GM18508 (cell line): Measurements from ENCODE around the gene FETUB.

ENCODE experiments used
- ATAC-seq: cut with Tn5 transposase; IDR thresholded peaks from one replicate; pipeline ENCODE4 v1.9.1; 2021; ENCODE audit warnings: moderate number of reproducible peaks; ENCODE audit not compliant: insufficient read depth, unreplicated experiment

Gene FETUB

GRCh38 chr3:186612721-186613636 is 27.2 kb upstream of the FETUB start, which contains the start of gene AHSG:
Gene AHSG (plus strand): TSS chr3:186613060. CDS start chr3:186613142, 82 bp downstream.
- no peak for ATAC-seq

GRCh38 chr3:186613637-186614265 is 26.4 kb upstream of the FETUB start:
- ATAC-seq: no peak

DNA sequence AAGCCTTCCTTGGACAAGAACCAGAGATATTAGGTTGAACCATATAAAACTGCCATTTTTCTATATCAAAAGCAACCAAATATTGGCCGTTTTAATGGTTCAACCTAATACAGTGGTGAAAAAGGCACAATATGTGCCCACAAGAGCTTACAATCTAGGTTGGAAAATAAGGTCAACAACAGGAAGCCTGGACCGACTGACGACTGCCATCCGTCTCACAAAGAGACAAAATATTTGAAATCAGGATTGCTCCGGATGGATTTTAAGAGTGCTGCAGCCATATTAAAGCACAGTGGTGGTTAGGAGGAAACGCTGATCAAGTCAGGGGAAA is 26.0 kb upstream of the FETUB start:
- ATAC-seq: no peak

GRCh38 chr3:186614597-186615483 is 25.4 kb upstream of the FETUB start:
- ATAC-seq: no peak

DNA sequence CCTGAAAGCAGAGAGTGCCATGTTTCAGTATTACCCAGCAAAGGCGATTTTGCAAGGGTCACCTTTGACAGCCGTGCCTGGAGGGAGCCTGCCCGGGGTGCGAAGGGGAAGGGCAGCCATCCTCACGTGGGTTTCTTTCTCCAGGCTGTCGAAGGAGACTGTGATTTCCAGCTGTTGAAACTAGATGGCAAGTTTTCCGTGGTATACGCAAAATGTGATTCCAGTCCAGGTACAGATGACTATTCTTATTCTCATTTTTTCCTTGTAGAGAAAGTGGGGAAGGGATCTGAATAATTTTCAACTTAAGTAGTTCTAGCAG is 23.9 kb upstream of the FETUB start:
- no peak for ATAC-seq

- peak; percentile 67 for ATAC-seq
These were observed 22.9 kb upstream of the FETUB start for GRCh38 chr3:186617036-186617946.

GRCh38 chr3:186618318-186618938 is 21.8 kb upstream of the FETUB start:
- no peak for ATAC-seq

DNA sequence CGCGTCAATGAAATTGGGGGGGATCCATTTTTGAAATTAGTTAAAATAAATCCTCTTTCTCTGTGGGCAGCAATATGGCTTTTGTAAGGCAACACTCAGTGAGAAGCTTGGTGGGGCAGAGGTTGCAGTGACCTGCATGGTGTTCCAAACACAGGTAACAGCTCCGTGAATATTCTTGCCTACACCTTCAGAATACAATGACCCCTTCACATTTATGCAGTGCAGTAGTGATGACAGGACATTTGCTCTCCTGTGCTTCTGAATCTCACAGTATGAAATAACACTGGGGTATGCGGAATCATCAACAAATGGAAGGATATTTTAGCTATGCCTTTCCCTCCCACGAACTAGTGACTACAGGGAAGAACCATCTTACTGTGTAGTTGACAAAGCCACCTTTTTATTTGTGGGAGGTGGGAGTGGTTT is 20.4 kb upstream of the FETUB start:
- no peak for ATAC-seq

- ATAC-seq: no peak
These were observed 19.7 kb upstream of the FETUB start for GRCh38 chr3:186620213-186621092.

GRCh38 chr3:186621894-186622650 is 18.1 kb upstream of the FETUB start:
- no peak for ATAC-seq

DNA sequence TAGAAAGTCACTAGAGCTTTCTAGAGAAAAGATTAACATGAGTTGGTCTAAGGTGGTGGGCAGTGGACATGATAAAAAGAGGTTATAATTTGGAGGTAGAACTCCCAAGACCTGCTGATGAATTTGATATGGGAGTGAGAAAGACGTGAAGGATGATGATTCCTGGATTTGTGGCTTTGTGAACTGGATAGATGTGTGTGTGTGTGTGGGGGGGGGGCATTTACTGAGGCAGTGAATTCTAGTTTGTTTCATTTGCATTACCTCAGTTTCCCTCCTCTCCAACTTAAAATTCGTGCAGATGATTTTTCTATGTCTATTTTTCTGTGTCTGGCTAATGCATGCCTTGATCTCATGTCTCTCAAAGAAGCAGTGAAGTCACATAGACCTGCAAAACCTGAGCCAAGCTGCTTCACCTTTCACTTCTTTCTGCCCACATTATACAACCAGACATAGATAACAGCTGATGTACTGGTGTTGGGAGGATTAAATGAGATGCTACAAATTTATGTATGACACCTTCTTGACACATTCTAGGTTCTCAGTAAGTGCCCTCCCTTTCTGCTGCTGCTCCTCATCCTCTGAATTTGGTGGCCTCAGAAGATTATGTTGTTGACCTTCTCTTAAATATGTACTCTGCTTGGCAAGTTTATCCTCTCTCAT is 17.4 kb upstream of the FETUB start:
- no peak for ATAC-seq

- no peak for ATAC-seq
These were observed 15.6 kb upstream of the FETUB start for GRCh38 chr3:186624598-186624997.

DNA sequence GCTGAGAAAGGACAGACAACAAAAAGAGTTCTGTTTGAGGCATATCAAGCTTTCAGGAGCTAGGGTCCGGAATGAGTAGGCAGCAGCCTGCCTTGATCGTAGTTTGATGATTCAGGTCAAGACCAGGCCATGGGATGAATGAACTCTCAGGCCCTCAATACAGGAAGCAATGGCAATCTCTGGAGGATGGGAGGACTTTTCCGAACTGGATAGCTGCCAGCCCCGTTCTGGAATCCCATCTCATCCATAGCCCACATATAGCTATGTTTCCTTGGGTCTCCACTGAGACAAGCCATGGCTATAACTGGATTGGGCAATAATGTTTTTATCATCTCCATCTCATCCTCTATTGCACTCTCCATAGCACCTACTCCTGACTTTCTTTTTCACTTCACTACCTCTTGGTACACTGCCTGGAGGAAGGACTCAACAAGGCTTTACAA is 14.6 kb upstream of the FETUB start:
- no peak for ATAC-seq

DNA sequence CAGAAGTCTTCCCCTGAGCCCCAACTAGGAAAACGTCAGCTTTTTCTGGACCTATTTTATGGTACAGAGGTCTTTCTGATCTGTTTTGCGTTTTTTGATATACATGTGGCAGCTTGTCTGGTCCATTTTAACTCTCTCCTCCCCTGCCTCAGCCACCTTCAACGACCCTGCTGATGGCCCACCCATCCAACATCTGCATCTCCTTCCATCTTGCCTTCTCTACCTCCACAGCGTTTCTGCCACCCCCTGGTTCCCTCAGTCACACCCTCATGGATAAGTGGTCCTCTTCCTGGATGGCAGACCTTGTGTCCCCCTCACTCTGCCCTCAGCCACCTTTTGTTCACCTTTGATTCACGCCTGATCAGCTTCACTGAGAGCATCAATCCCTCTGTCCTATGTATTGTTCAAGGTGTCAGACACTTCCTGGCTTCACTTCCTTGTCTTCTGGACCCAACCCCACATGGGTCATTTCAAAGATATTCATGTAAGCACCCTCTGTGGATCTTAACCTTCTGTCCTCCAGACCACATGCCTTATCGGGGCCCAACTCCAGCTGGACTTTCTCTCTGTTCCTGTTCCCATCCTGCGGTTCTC is 13.8 kb upstream of the FETUB start:
- no peak for ATAC-seq

DNA sequence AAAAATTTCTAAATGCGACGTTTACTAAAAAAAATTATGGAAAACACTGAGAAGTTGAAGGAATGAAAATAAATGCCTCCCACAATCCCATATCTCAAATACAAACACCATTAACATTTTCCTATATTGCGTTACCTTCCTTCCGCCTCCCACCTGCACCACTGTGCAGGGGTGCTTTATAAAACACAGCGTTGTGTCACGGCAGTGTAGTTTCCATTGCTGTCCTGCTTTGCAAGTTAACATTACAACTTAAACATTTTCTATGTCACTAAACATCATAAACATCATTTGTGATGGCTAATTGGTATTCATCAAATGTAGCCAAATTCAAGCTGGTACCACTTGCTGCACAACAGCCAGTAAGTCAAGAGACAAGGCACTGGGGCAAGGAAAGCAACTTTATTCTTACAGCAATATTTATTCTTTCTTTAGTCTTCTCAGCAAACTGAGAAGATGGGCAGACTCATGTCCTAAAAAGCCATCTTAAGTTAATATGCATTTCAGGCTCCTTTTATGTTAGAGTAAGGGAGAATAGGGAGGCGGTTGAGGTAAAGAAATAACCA is 12.3 kb upstream of the FETUB start:
- ATAC-seq: no peak

DNA sequence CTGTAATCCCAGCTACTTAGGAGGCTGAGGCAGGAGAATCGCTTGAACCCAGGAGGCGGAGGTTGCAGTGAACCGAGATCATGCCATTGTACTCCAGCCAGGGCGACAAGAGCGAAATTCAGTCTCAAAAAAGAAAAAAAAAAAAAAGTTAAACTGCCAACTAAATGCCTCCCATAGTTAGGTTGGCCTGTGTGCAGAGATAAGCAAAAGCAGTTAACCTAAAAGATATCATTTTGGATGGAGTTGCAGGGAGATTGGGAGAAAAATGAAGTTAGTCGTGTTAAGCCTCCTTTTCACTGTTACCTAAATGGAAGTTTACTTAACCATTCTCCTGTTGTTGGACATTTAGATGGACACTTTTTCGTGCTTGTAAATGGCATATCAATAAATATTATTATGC is 11.4 kb upstream of the FETUB start:
- no peak for ATAC-seq
